K562 (cell line): ENCODE measurements around the gene CCSAP. TPM values are rescaled to one million over a fixed set of nuclear protein-coding genes. Genes with fewer than 3 reads are reported as not detected.

ENCODE experiments used
- ATF7 ChIP-seq: fragments of 450-650 bp; IDR thresholded peaks from 2 replicates; pipeline ENCODE4 v1.7.1; 2014; ENCODE audit warnings: mild to moderate bottlenecking, moderate library complexity
- C11orf30 ChIP-seq: fragments of 450-650 bp; IDR thresholded peaks from 2 replicates; pipeline ENCODE4 v1.6.1; 2016; ENCODE audit warnings: low read depth, mild to moderate bottlenecking
- CBFA2T3 ChIP-seq: fragments of 450-650 bp; IDR thresholded peaks from 2 replicates; pipeline ENCODE4 v1.6.1; 2017
- CREB1 ChIP-seq, 2 experiments: sonication (generic) in 1 of 2; formaldehyde crosslinking in 1 of 2; IDR thresholded peaks; 2 replicates each; pipeline versions ENCODE4 v1.6.1 to v1.8.0; 2012 to 2022; ENCODE audit warnings: inconsistent platforms in 1 of 2, mild to moderate bottlenecking in 1 of 2, missing genetic modification reagents in 1 of 2, moderate library complexity in 1 of 2
- DPF2 ChIP-seq: fragments of 450-650 bp; IDR thresholded peaks from 2 replicates; pipeline ENCODE4 v1.6.1; 2016
- ELF4 ChIP-seq: fragments of 450-650 bp; formaldehyde crosslinking; IDR thresholded peaks from 2 replicates; pipeline ENCODE4 v1.4.0; 2022; ENCODE audit warnings: missing genetic modification characterization
- FOXK2 ChIP-seq, 2 experiments: fragments of 450-650 bp; IDR thresholded peaks in 1 of 2; conservative IDR thresholded peaks in 1 of 2; 2 replicates each; pipeline ENCODE4 v1.6.1; 2016; ENCODE audit warnings: low read depth in 2 of 2, mild to moderate bottlenecking in 1 of 2
- SMARCA4 ChIP-seq: fragments of 450-650 bp; IDR thresholded peaks from 2 replicates; pipeline ENCODE4 v1.6.1; 2016
- SUPT5H ChIP-seq: fragments of 450-650 bp; IDR thresholded peaks from 2 replicates; pipeline ENCODE4 v1.6.1; 2016
- TEAD4 ChIP-seq, 2 experiments: sonication (generic) in 1 of 2; formaldehyde crosslinking in 1 of 2; IDR thresholded peaks; 2 replicates each; pipeline versions ENCODE4 v1.6.1 to v1.8.0; 2012 to 2022; ENCODE audit warnings: borderline replicate concordance in 1 of 2, inconsistent platforms in 1 of 2, low read length in 1 of 2, mild to moderate bottlenecking in 1 of 2, missing genetic modification reagents in 1 of 2
- polyA plus RNA-seq, 8 experiments: library from polyadenylated mRNA; depleted of rRNA in 4 of 8; stranded (reverse) in 5 of 8; unstranded in 3 of 8; fragments of >200 nt; fragmentation: Nextera tagmentation in 2 of 8; fragmentation: Illumina TruSeq in 1 of 8; extraction: Ambion mirVana in 2 of 8; extraction: Trizol in 1 of 8; gene quantifications; 2 replicates each; pipeline versions ENCODE4 v1.2.1 to v1.2.3, GENCODE V29; 2011 to 2014; ENCODE audit warnings: inconsistent platforms in 1 of 8, missing spikeins in 1 of 8
- total RNA-seq, 7 experiments: library from RNA; depleted of rRNA in 6 of 7; stranded (reverse); fragments of >200 nt in 6 of 7; fragmentation: Illumina TruSeq in 2 of 7; extraction: Trizol in 2 of 7; gene quantifications; 2 replicates each; pipeline versions ENCODE4 v1.2.1 to v1.2.3, GENCODE V29; 2011 to 2021; ENCODE audit warnings: low replicate concordance in 1 of 7
- TF ChIP-seq, protein P1 (sequence below): fragments of 450-650 bp; IDR thresholded peaks from 2 replicates; pipeline ENCODE4 v1.6.1; 2018; ENCODE audit not compliant: partially characterized antibody

Gene CCSAP
- total and polyA plus RNA-seq, 9 of the 15 experiments (the other 6 are each of a cell fraction or from before 2014, with no cell fraction given), result 3.6 to 15.9 (median 9.5) TPM

DNA sequence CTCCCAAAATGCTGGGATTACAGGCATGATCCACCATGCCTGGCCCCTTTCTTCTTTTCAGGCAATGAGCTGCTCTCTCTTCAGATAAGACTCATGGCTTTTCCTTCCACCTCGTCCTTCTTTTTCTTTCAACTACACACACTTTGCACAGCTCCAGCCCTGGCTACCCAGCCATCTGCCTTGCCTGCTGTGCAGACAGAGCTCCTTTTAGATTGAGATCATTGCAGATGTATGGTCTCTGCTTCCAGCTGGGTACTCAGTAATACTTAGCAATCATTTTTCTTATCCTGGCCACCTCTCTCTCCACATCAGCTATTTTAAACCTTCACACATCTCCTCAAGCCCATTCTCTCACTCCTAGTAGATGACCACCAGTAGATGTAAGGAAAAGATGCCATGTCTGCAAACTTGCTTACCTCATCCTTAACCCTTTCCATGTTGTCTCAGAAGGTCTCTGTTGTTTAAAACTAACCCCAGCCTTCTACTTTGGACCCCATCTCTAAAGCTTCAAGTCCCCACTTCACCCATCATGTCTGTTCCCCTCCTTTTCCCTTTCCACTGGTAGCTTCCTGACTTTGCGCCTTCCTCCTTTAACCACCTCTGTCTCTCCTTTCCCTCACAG is 64.6 kb downstream of the CCSAP start (continued):
- no peak for TF ChIP-seq CREB1 (IDR thresholded peaks at IDR 0.05)
- TF ChIP-seq CREB1 (CRISPR knock-in tag; IDR thresholded peaks at IDR 0.05), result no peak
- TF ChIP-seq SUPT5H, result no peak
- TF ChIP-seq ELF4 (CRISPR knock-in tag), result 0 out of 2 replicates have a peak, but pooled peaks have one; percentile 35
- peak; percentile 32; the same call in 1 of the 2 replicates for TF ChIP-seq ATF7
- peak; percentile 50; the same call in 1 of the 2 replicates for TF ChIP-seq DPF2
- no peak for TF ChIP-seq FOXK2 (conservative IDR thresholded peaks at IDR 0.05 in 1 of 2, IDR thresholded peaks at IDR 0.05 in 1 of 2; ENCODE audit: low read depth in 2 of 2)
- TF ChIP-seq C11orf30, result peak; percentile 77
- TF ChIP-seq SMARCA4, result 0 out of 2 replicates have a peak, but pooled peaks have one; percentile 8
- TF ChIP-seq, protein P1, sequence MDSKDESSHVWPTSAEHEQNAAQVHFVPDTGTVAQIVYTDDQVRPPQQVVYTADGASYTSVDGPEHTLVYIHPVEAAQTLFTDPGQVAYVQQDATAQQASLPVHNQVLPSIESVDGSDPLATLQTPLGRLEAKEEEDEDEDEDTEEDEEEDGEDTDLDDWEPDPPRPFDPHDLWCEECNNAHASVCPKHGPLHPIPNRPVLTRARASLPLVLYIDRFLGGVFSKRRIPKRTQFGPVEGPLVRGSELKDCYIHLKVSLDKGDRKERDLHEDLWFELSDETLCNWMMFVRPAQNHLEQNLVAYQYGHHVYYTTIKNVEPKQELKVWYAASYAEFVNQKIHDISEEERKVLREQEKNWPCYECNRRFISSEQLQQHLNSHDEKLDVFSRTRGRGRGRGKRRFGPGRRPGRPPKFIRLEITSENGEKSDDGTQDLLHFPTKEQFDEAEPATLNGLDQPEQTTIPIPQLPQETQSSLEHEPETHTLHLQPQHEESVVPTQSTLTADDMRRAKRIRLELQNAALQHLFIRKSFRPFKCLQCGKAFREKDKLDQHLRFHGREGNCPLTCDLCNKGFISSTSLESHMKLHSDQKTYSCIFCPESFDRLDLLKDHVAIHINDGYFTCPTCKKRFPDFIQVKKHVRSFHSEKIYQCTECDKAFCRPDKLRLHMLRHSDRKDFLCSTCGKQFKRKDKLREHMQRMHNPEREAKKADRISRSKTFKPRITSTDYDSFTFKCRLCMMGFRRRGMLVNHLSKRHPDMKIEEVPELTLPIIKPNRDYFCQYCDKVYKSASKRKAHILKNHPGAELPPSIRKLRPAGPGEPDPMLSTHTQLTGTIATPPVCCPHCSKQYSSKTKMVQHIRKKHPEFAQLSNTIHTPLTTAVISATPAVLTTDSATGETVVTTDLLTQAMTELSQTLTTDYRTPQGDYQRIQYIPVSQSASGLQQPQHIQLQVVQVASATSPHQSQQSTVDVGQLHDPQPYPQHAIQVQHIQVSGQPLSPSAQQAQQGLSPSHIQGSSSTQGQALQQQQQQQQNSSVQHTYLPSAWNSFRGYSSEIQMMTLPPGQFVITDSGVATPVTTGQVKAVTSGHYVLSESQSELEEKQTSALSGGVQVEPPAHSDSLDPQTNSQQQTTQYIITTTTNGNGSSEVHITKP, result peak; percentile 45
- TF ChIP-seq TEAD4 (IDR thresholded peaks at IDR 0.05; ENCODE audit: low read length), result no peak
- TF ChIP-seq TEAD4 (CRISPR knock-in tag; IDR thresholded peaks at IDR 0.05; ENCODE audit: borderline replicate concordance), result no peak
- TF ChIP-seq CBFA2T3, result peak; percentile 58
- TF ChIP-seq, all 486 proteins: peak for 16
